HuH-7.5 (cell line): Measurements from ENCODE around the gene TACC2.
"Not testable (repeated sequence)": the region's sequence is repeated elsewhere in the genome, so short reads cannot be mapped to it uniquely, and the experiment has no call there.

Source experiments
- DNase-seq: peaks from one replicate; pipeline ENCODE4 v3.0.0; 2011; ENCODE audit warnings: low spot score

Gene TACC2

GRCh38 chr10:121978511-121978910 is 10.5 kb upstream of the TACC2 start:
- no peak for DNase-seq

- DNase-seq = no peak
Observed at GRCh38 chr10:121981346-121981745, 7.6 kb upstream of the TACC2 start.

- DNase-seq = no peak
Observed at GRCh38 chr10:121983852-121984251, 5.1 kb upstream of the TACC2 start.

- no peak for DNase-seq
Observed at GRCh38 chr10:121984463-121984862, 4.5 kb upstream of the TACC2 start.

- no peak for DNase-seq
Observed at GRCh38 chr10:121990015-121990677, 1.2 kb downstream of the TACC2 start.

- not testable (repeated sequence) for DNase-seq
Observed at GRCh38 chr10:121991727-121992126, 2.8 kb downstream of the TACC2 start.

GRCh38 chr10:121994429-121994941 is 5.5 kb downstream of the TACC2 start:
- DNase-seq = no peak

- no peak for DNase-seq
Observed at GRCh38 chr10:121998462-121998861, 9.5 kb downstream of the TACC2 start.

- no peak for DNase-seq
Observed at GRCh38 chr10:121999301-121999700, 10.3 kb downstream of the TACC2 start.

GRCh38 chr10:122001698-122002097 is 12.7 kb downstream of the TACC2 start:
- no peak for DNase-seq

GRCh38 chr10:122007415-122007814 is 18.5 kb downstream of the TACC2 start:
- no peak for DNase-seq

- no peak for DNase-seq
Observed at GRCh38 chr10:122010405-122011050, 21.6 kb downstream of the TACC2 start.

- no peak for DNase-seq
Observed at GRCh38 chr10:122012731-122013130, 23.8 kb downstream of the TACC2 start.

- no peak for DNase-seq
Observed at GRCh38 chr10:122013311-122013780, 24.4 kb downstream of the TACC2 start.

GRCh38 chr10:122014652-122015248 is 25.8 kb downstream of the TACC2 start:
- DNase-seq = no peak

GRCh38 chr10:122017926-122018325 is 29.0 kb downstream of the TACC2 start:
- DNase-seq = not testable (repeated sequence)

GRCh38 chr10:122018491-122018890 is 29.5 kb downstream of the TACC2 start:
- no peak for DNase-seq

- DNase-seq = no peak
Observed at GRCh38 chr10:122018951-122019413, 30.0 kb downstream of the TACC2 start.

- DNase-seq = no peak
Observed at GRCh38 chr10:122019414-122019975, 30.5 kb downstream of the TACC2 start.

GRCh38 chr10:122020226-122020625 is 31.3 kb downstream of the TACC2 start:
- DNase-seq = no peak

- no peak for DNase-seq
Observed at GRCh38 chr10:122021379-122021778, 32.4 kb downstream of the TACC2 start.

GRCh38 chr10:122021828-122022227 is 32.9 kb downstream of the TACC2 start:
- no peak for DNase-seq

- DNase-seq = no peak
Observed at GRCh38 chr10:122022276-122022675, 33.3 kb downstream of the TACC2 start.
